GM12878 (cell line): ENCODE data around the gene ZDHHC5. TPM values are rescaled to one million over a fixed set of nuclear protein-coding genes. Genes with fewer than 3 reads are reported as not detected.

Source experiments
- ATAC-seq: fragments of 200-7000 bp; cut with Tn5 transposase; 3 replicates; pipeline ENCODE4 v1.9.1; 2020; ENCODE audit warnings: mild to moderate bottlenecking, moderate library complexity
- BruUV-seq: library from RNA; stranded (reverse); fragments of 400-500 nt; replicated peaks from 2 replicates; lab custom pipeline; 2021; lab: Mats Ljungman, UMichigan
- CTCF ChIA-PET: fragments of 300-600 bp; sonication (Branson Sonifier 250); formaldehyde crosslinking; extraction: SDS; loops from one replicate; lab custom pipeline; 2021; ENCODE audit warnings: inconsistent platforms; lab: Yijun Ruan, JAX
- POLR2A ChIA-PET: fragments of 350-600 bp; formaldehyde crosslinking; extraction: SDS; loops from one replicate; lab custom pipeline; 2021; ENCODE audit warnings: inconsistent platforms; lab: Charles Lee
- RAD21 ChIA-PET: fragments of 300-600 bp; sonication (Branson Sonifier 250); formaldehyde crosslinking; loops from one replicate; lab custom pipeline; 2023; ENCODE audit warnings: antibody characterized with exemption; ENCODE audit not compliant: unreplicated experiment; lab: Charles Lee
- SMC1A ChIA-PET: fragments of 300-600 bp; sonication (Branson Sonifier 250); formaldehyde crosslinking; loops from one replicate; lab custom pipeline; 2023; ENCODE audit not compliant: unreplicated experiment, uncharacterized antibody; lab: Charles Lee
- DNase-seq: peaks from one replicate; pipeline ENCODE4 v3.0.0-alpha.2; 2011; ENCODE audit warnings: low read depth, low spot score
- FAIRE-seq: peaks from 3 replicates; lab custom pipeline; 2011; peaks lifted over from hg19 to GRCh38; lab: Jason Lieb, UNC
- H2AFZ ChIP-seq: 2 replicates; pipeline ENCODE4 v1.6.0; 2011; ENCODE audit warnings: low read depth, low read length, control low read depth; ENCODE audit not compliant: control insufficient read depth
- H3K27ac ChIP-seq: 2 replicates; pipeline ENCODE4 v1.5.1; 2011; ENCODE audit warnings: control low read depth; ENCODE audit not compliant: control insufficient read depth, insufficient read depth
- H3K27me3 ChIP-seq, 2 experiments: replicated peaks in 1 of 2; 2 replicates each; pipeline versions ENCODE4 v1.6.0 to v1.6.1; 2011; ENCODE audit warnings: low read length in 1 of 2; ENCODE audit not compliant: control insufficient read depth in 2 of 2, insufficient read depth in 2 of 2
- H3K36me3 ChIP-seq, 2 experiments: 2 replicates each; pipeline ENCODE4 v1.5.1; 2011; ENCODE audit warnings: low read length in 1 of 2; ENCODE audit not compliant: control insufficient read depth in 2 of 2, insufficient read depth in 2 of 2
- H3K4me1 ChIP-seq: 2 replicates; pipeline ENCODE4 v1.6.1; 2011; ENCODE audit warnings: mild to moderate bottlenecking, low read length, moderate library complexity, mixed read lengths; ENCODE audit not compliant: control insufficient read depth, insufficient read depth
- H3K4me2 ChIP-seq: 2 replicates; pipeline ENCODE4 v1.6.0; 2011; ENCODE audit warnings: control low read depth; ENCODE audit not compliant: control insufficient read depth, insufficient read depth
- H3K4me3 ChIP-seq: fragments of 200-600 bp; sonication (generic); 2 replicates; pipeline ENCODE4 v1.5.1; 2016
- H3K79me2 ChIP-seq: 2 replicates; pipeline ENCODE4 v1.6.0; 2011; ENCODE audit warnings: low read length; ENCODE audit not compliant: control insufficient read depth, insufficient read depth
- H3K9ac ChIP-seq: 2 replicates; pipeline ENCODE4 v1.8.0; 2011; ENCODE audit warnings: low read length, control low read depth, mixed read lengths; ENCODE audit not compliant: control insufficient read depth, insufficient read depth
- H3K9me3 ChIP-seq: replicated peaks from 3 replicates; pipeline ENCODE4 v1.5.1; 2011; ENCODE audit warnings: mild to moderate bottlenecking, low read length; ENCODE audit not compliant: control insufficient read depth, insufficient read depth
- H4K20me1 ChIP-seq: 2 replicates; pipeline ENCODE4 v1.6.0; 2011; ENCODE audit not compliant: control insufficient read depth, insufficient read depth
- BHLHE40 ChIP-seq, 2 experiments: fragments of 450-650 bp in 1 of 2; IDR thresholded peaks; 2 replicates each; pipeline ENCODE4 v1.6.1; 2011 to 2017; ENCODE audit warnings: low read depth in 2 of 2, borderline replicate concordance in 1 of 2, improper control_type of control experiment in 1 of 2, low read length in 1 of 2, mild to moderate bottlenecking in 1 of 2
- CHD4 ChIP-seq: fragments of 200-600 bp; sonication (generic); IDR thresholded peaks from 2 replicates; pipeline ENCODE4 v1.6.1; 2016; ENCODE audit warnings: mild to moderate bottlenecking
- CREB1 ChIP-seq: IDR thresholded peaks from 2 replicates; pipeline ENCODE4 v1.6.1; 2012; ENCODE audit warnings: low read depth, mild to moderate bottlenecking, inconsistent platforms
- EP300 ChIP-seq, 2 experiments: fragments of 150-350 bp in 1 of 2; IDR thresholded peaks; 2 replicates each; pipeline ENCODE4 v1.6.1; 2011 to 2012; ENCODE audit warnings: low read depth in 2 of 2, low read length in 2 of 2, borderline replicate concordance in 1 of 2, improper control_type of control experiment in 1 of 2, inconsistent platforms in 1 of 2; ENCODE audit not compliant: control insufficient read depth in 1 of 2
- GATAD2B ChIP-seq: fragments of 450-650 bp; conservative IDR thresholded peaks from 2 replicates; pipeline ENCODE4 v1.6.1; 2017; ENCODE audit warnings: low read depth, mild to moderate bottlenecking, moderate library complexity
- HDAC2 ChIP-seq: fragments of 200-600 bp; sonication (generic); IDR thresholded peaks from 2 replicates; pipeline ENCODE4 v1.6.1; 2017
- MEF2B ChIP-seq: fragments of 450-650 bp; IDR thresholded peaks from 2 replicates; pipeline ENCODE4 v1.6.1; 2018; ENCODE audit warnings: mild to moderate bottlenecking, moderate library complexity; ENCODE audit not compliant: partially characterized antibody, poor library complexity, severe bottlenecking
- NR2C1 ChIP-seq: fragments of 450-650 bp; IDR thresholded peaks from 2 replicates; pipeline ENCODE4 v1.6.1; 2017; ENCODE audit warnings: antibody characterized with exemption, mild to moderate bottlenecking, moderate library complexity
- RUNX3 ChIP-seq: IDR thresholded peaks from 2 replicates; pipeline ENCODE4 v1.6.1; 2012; ENCODE audit warnings: low read length, inconsistent platforms
- SIX5 ChIP-seq: IDR thresholded peaks from 2 replicates; pipeline ENCODE4 v1.6.1; 2011; ENCODE audit warnings: mild to moderate bottlenecking, low read depth, low read length, moderate library complexity; ENCODE audit not compliant: severe bottlenecking
- SKIL ChIP-seq: fragments of 450-650 bp; IDR thresholded peaks from 2 replicates; pipeline ENCODE4 v1.6.1; 2017; ENCODE audit warnings: mild to moderate bottlenecking, low read depth, inconsistent platforms; ENCODE audit not compliant: poor library complexity, severe bottlenecking
- SMAD5 ChIP-seq: IDR thresholded peaks from 2 replicates; pipeline ENCODE4 v1.6.1; 2016; ENCODE audit warnings: antibody characterized with exemption, low read depth
- STAT1 ChIP-seq: fragments of 450-650 bp; conservative IDR thresholded peaks from 2 replicates; pipeline ENCODE4 v1.6.1; 2014; ENCODE audit warnings: antibody characterized with exemption, mild to moderate bottlenecking
- USF1 ChIP-seq: IDR thresholded peaks from 2 replicates; pipeline ENCODE4 v1.6.1; 2011; ENCODE audit warnings: borderline replicate concordance, low read depth, mild to moderate bottlenecking, moderate library complexity, mixed read lengths, low read length; ENCODE audit not compliant: insufficient read depth; ENCODE audit errors: extremely low read length
- ZNF384 ChIP-seq: IDR thresholded peaks from 2 replicates; pipeline ENCODE4 v1.6.1; 2012; ENCODE audit warnings: low read depth, mild to moderate bottlenecking, low read length, improper control_type of control experiment, borderline replicate concordance
- WGBS: methylation state at CpG from one replicate; pipeline ENCODE4 v1.1.6; 2016; ENCODE audit warnings: low lambda C conversion rate; ENCODE audit not compliant: insufficient replicate concordance, insufficient coverage; ENCODE audit errors: missing lambda C conversion rate; 5-methylcytosine and 5-hydroxymethylcytosine counted together
- in situ Hi-C: fragments of 300-500 bp; cut with MboI; formaldehyde crosslinking; loops from 9 replicates; pipeline ENCODE4 v1.14.3; 2018; ENCODE audit warnings: mixed read lengths
- intact Hi-C: fragments of 100-400 bp; cut with micrococcal nuclease; formaldehyde crosslinking; loops from one replicate; pipeline ENCODE4 v1.14.2; 2022; ENCODE audit not compliant: unreplicated experiment
- polyA plus RNA-seq, 11 experiments: library from polyadenylated mRNA; depleted of rRNA in 4 of 11; unstranded in 6 of 11; stranded (reverse) in 5 of 11; fragments of >200 nt; fragmentation: Nextera tagmentation in 4 of 11; fragmentation: Illumina TruSeq in 1 of 11; extraction: Ambion mirVana in 4 of 11; extraction: Trizol in 1 of 11; gene quantifications; 1 replicate in 1 of 11; 2 replicates in 10 of 11; pipeline versions ENCODE4 v1.2.1 to v1.2.3, GENCODE V29; 2011 to 2016; ENCODE audit warnings: inconsistent platforms in 2 of 11, missing spikeins in 2 of 11, low read depth in 1 of 11
- total RNA-seq, 4 experiments: library from RNA; depleted of rRNA in 3 of 4; stranded (reverse); fragments of >200 nt in 3 of 4; fragmentation: Illumina TruSeq in 1 of 4; extraction: Trizol in 1 of 4; gene quantifications; 2 replicates each; pipeline versions ENCODE4 v1.2.1 to v1.2.3, GENCODE V29; 2013 to 2021

The ZDHHC5 gene
- total and polyA plus RNA-seq, 10 of the 15 experiments (the other 5 are each of a cell fraction or from before 2014, with no cell fraction given), result 3.9 to 61.3 (median 37.6) TPM

- H3K27ac ChIP-seq, result 0 out of 2 replicates have a peak overlapping the region, but pooled peaks have one; percentile 42
- no peak for TF ChIP-seq NR2C1
- no peak for TF ChIP-seq SMAD5
- no peak for TF ChIP-seq STAT1
- TF ChIP-seq CREB1, result no peak
- TF ChIP-seq HDAC2, result no peak
- TF ChIP-seq RUNX3, result no peak
- no peak for TF ChIP-seq SKIL
- no peak for TF ChIP-seq EP300 (IDR thresholded peaks at IDR 0.05; ENCODE audit: borderline replicate concordance in 1 of 2, control insufficient read depth in 1 of 2, low read depth in 2 of 2, low read length in 2 of 2)
- no peak for TF ChIP-seq BHLHE40 (IDR thresholded peaks at IDR 0.05; ENCODE audit: borderline replicate concordance in 1 of 2, low read depth in 2 of 2, low read length in 1 of 2)
- TF ChIP-seq GATAD2B, result no peak
- TF ChIP-seq CHD4, result no peak
- no peak for TF ChIP-seq ZNF384
- no peak for TF ChIP-seq USF1
- no peak for TF ChIP-seq MEF2B
- TF ChIP-seq SIX5, result no peak
- H3K4me2 ChIP-seq, result peak overlapping the region; percentile 46; the same call in 1 of the 2 replicates
- POLR2A ChIA-PET, result no interaction called here
- RAD21 ChIA-PET, result no interaction called here
- peaks cover 59% of the 10 kb centered on the region for H3K79me2 ChIP-seq
- DNase-seq (no peak), FAIRE-seq (no peak), ATAC-seq (no peak)
- no peak overlapping the region for H3K4me3 ChIP-seq
- no TSS peak for BruUV-seq
- H3K9ac ChIP-seq, result no peak overlapping the region
- no peaks in the 10 kb centered on the region for H3K27me3 ChIP-seq
- intact Hi-C loops, result no loop called here
- peaks cover 2% of the 10 kb centered on the region; the same call in 1 of the 2 replicates for H4K20me1 ChIP-seq
- in situ Hi-C loops, result no loop called here
- 75% methylated on average over 4 of the region's 4 CpGs for WGBS
- peaks cover 1 to 26% of the 10 kb centered on the region in 2 experiments for H3K36me3 ChIP-seq
- H3K9me3 ChIP-seq, result no peaks in the 10 kb centered on the region
- H2AFZ ChIP-seq, result no peak overlapping the region
- H3K4me1 ChIP-seq, result peaks cover 12% of the 10 kb centered on the region; the same call in 1 of the 2 replicates
- CTCF ChIA-PET, result no interaction called here
- SMC1A ChIA-PET, result interaction anchor here (1.6 kb wide), 1 partner anchor 24 kb away, joined by 4 read pairs; no protein-coding TSS in a partner anchor
Observed at GRCh38 chr11:57679396-57679795, 11.5 kb downstream of the ZDHHC5 start.
